GM18858 (cell line): Measurements from ENCODE around the gene SYK.

Source experiments
- ATAC-seq: cut with Tn5 transposase; IDR thresholded peaks from one replicate; pipeline ENCODE4 v1.9.1; 2021; ENCODE audit not compliant: unreplicated experiment

Gene SYK

GRCh38 chr9:90933468-90933867 lies 131.8 kb downstream of the SYK start:
- ATAC-seq, result no peak

GRCh38 chr9:90939351-90939750 lies 137.7 kb downstream of the SYK start:
- ATAC-seq, result no peak

- no peak for ATAC-seq
These were observed 138.7 kb downstream of the SYK start for GRCh38 chr9:90940280-90940679.

GRCh38 chr9:90941661-90942060 lies 140.0 kb downstream of the SYK start:
- ATAC-seq, result no peak

DNA sequence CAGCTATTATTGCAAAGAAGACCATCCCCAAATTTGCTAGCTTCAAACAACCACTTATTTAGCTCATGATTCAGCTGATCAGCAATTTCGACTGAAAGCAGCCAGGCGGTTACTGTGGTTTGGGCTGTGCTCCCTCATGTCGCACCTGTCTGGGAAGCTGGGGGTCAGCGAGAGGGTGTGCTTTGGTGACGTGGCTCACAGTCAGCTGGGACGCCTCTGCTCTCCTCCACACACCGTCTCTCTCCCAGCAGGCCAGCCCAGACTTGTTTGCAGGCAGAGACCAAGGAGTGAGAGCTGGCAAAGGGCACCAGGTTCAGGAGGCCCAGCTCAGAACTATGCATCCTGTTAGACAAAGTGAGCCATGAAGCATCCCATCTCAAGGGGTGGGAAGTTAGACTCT lies 140.9 kb downstream of the SYK start:
- ATAC-seq, result no peak

DNA sequence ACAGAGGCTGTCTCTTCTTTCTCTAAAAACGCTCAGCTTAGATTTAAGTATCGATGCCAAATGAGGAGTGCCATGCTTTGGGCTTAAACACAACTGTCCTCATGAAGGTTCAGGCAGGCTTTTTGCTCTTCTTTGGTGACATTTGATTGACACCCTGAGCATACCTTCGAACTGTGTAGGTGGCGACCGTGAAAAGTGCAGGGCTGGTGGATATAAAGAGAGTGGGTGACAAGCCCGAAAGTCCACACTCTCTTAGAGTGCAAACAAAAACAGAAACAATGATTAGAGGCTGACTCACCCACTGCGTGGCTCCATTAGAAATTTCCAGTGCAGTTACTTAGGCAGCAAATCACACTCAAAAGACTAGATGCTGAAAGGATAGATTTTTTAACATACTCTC lies 141.7 kb downstream of the SYK start:
- ATAC-seq, result no peak

DNA sequence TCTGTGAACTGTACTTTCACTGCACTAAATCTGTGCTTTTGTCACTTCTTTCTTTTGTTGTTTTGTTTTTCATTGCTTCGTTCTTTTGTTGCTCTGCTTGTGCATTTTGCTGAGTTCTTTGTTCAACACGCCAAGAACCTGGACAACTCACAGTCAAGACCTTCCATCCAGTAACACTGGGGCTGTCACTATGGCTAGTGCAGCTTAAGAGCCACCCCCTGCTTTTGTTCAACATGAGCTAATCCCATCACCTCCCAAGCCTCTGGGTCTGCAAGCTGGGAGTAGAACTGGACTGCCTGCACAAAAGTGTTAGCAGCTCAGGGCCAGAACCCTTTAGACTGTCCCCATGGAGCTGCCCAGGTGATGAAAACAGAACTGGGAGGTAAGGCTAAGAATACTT lies 143.7 kb downstream of the SYK start:
- no peak for ATAC-seq

DNA sequence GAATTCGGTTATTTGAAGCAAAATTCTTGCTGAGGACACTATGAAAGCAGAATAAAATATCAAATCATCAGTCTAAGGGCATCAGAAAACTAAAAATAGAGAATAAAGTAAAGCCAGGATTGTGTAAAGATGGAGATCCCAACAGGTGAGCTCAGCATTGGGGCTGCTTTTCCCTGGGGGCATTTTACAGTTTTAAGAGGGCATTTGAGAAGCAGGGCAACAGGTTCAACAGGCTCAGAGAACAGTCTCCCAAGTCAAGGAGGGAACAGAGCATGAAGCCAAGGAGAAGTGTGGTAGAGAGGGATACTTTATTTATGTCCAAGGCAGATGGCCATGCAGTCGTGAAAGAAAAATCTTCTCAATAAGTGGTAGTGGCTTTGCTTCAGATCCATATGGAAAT lies 145.4 kb downstream of the SYK start:
- ATAC-seq, result no peak
